Endothelial cell of umbilical vein (primary cell): ENCODE measurements around the gene PAQR4. TPM values are rescaled to one million over a fixed set of nuclear protein-coding genes. Genes with fewer than 3 reads are reported as not detected.

Experiments used
- BruUV-seq: library from RNA; stranded (reverse); fragments of 400-500 nt; replicated peaks from 2 replicates; lab custom pipeline; 2021; lab: Mats Ljungman, UMichigan
- CTCF ChIA-PET: fragments of 300-600, 350-600 bp; sonication (Branson Sonifier 250); formaldehyde crosslinking; loops from one replicate; lab custom pipeline; 2021; ENCODE audit warnings: antibody characterized with exemption, inconsistent platforms; lab: Charles Lee
- POLR2A ChIA-PET: fragments of 300-600, 350-600 bp; sonication (Branson Sonifier 250); formaldehyde crosslinking; loops from one replicate; lab custom pipeline; 2021; ENCODE audit warnings: antibody characterized with exemption, inconsistent platforms; lab: Charles Lee
- DNase-seq: peaks from one replicate; pipeline ENCODE4 v3.0.0-alpha.2; 2011; ENCODE audit warnings: low read depth, low spot score
- FAIRE-seq: peaks from 2 replicates; lab custom pipeline; 2011; peaks lifted over from hg19 to GRCh38; lab: Jason Lieb, UNC
- H2AFZ ChIP-seq: 2 replicates; pipeline ENCODE4 v1.6.0; 2012; ENCODE audit warnings: low read depth, low read length, control low read depth, inconsistent platforms
- H3K27ac ChIP-seq: 2 replicates; pipeline ENCODE4 v1.5.1; 2011; ENCODE audit warnings: low read depth, mild to moderate bottlenecking, control low read depth, low read length, moderate library complexity; ENCODE audit not compliant: insufficient read depth
- H3K27me3 ChIP-seq, 2 experiments: 2 replicates each; pipeline versions ENCODE4 v1.6.0 to v1.6.1; 2011; ENCODE audit warnings: low read length in 2 of 2, mixed read lengths in 1 of 2; ENCODE audit not compliant: control insufficient read depth in 2 of 2, insufficient read depth in 2 of 2
- H3K36me3 ChIP-seq, 2 experiments: 2 replicates in 1 of 2; 3 replicates in 1 of 2; pipeline ENCODE4 v1.5.1; 2011; ENCODE audit warnings: low read length in 2 of 2, mild to moderate bottlenecking in 1 of 2, moderate library complexity in 1 of 2; ENCODE audit not compliant: control insufficient read depth in 2 of 2, insufficient read depth in 2 of 2; ENCODE audit errors: extremely low read depth in 1 of 2
- H3K4me1 ChIP-seq: 3 replicates; pipeline ENCODE4 v1.5.1; 2011; ENCODE audit warnings: mild to moderate bottlenecking, low read length; ENCODE audit not compliant: control insufficient read depth, insufficient read depth; ENCODE audit errors: extremely low read depth
- H3K4me2 ChIP-seq: 2 replicates; pipeline ENCODE4 v1.6.1; 2011; ENCODE audit warnings: low read length, control low read depth, mixed read lengths; ENCODE audit not compliant: insufficient read depth
- H3K4me3 ChIP-seq, 3 experiments: fragments of 200-600 bp in 1 of 3; sonication (generic), shearing (Covaris generic) in 1 of 3; replicated peaks in 1 of 3; 2 replicates each; pipeline ENCODE4 v1.5.1; 2011 to 2016; ENCODE audit warnings: control low read depth in 3 of 3, low read length in 3 of 3, mild to moderate bottlenecking in 2 of 3, inconsistent platforms in 1 of 3, low read depth in 1 of 3, moderate library complexity in 1 of 3; ENCODE audit not compliant: insufficient read depth in 1 of 3
- H3K79me2 ChIP-seq: 2 replicates; pipeline ENCODE4 v1.6.0; 2012; ENCODE audit warnings: low read length, inconsistent platforms; ENCODE audit not compliant: control insufficient read depth, insufficient read depth
- H3K9ac ChIP-seq: replicated peaks from 2 replicates; pipeline ENCODE3; 2011; ENCODE audit warnings: low read length, control low read depth; ENCODE audit not compliant: insufficient read depth; ENCODE audit errors: extremely low read depth
- H3K9me1 ChIP-seq: replicated peaks from 3 replicates; pipeline ENCODE4 v1.6.0; 2011; ENCODE audit warnings: mild to moderate bottlenecking, low read length; ENCODE audit not compliant: control insufficient read depth, insufficient read depth; ENCODE audit errors: extremely low read depth
- H3K9me3 ChIP-seq: replicated peaks from 2 replicates; pipeline ENCODE4 v1.5.1; 2012; ENCODE audit warnings: low read length, inconsistent platforms; ENCODE audit not compliant: control insufficient read depth, insufficient read depth
- H4K20me1 ChIP-seq: replicated peaks from 2 replicates; pipeline ENCODE3; 2011; ENCODE audit warnings: mild to moderate bottlenecking, low read length; ENCODE audit not compliant: control insufficient read depth, insufficient read depth; ENCODE audit errors: extremely low read depth
- EZH2 ChIP-seq: IDR thresholded peaks from 2 replicates; pipeline ENCODE4 v1.6.1; 2012; ENCODE audit warnings: borderline replicate concordance, low read depth, mild to moderate bottlenecking, moderate library complexity, low read length, inconsistent platforms; ENCODE audit not compliant: severe bottlenecking
- FOS ChIP-seq: IDR thresholded peaks from 2 replicates; pipeline ENCODE4 v1.6.1; 2011; ENCODE audit warnings: mild to moderate bottlenecking, low read length, moderate library complexity, borderline replicate concordance; ENCODE audit not compliant: insufficient read depth
- GATA2 ChIP-seq: IDR thresholded peaks from 2 replicates; pipeline ENCODE4 v1.7.0; 2011; ENCODE audit warnings: low read depth, mild to moderate bottlenecking, moderate library complexity, mixed read lengths, low read length; ENCODE audit not compliant: insufficient read length, insufficient read depth
- JUN ChIP-seq: IDR thresholded peaks from 2 replicates; pipeline ENCODE4 v1.6.1; 2011; ENCODE audit warnings: borderline replicate concordance, low read depth; ENCODE audit not compliant: insufficient read length, insufficient read depth
- MAX ChIP-seq: IDR thresholded peaks from 2 replicates; pipeline ENCODE4 v1.6.1; 2011; ENCODE audit not compliant: insufficient read depth, insufficient read length
- MYC ChIP-seq: IDR thresholded peaks from one replicate; pipeline ENCODE4 v1.6.1; 2011; ENCODE audit warnings: mild to moderate bottlenecking, low read depth, low read length
- POLR2A ChIP-seq: IDR thresholded peaks from 2 replicates; pipeline ENCODE4 v1.6.1; 2012; ENCODE audit warnings: low read depth, mild to moderate bottlenecking, control low read depth, low read length
- POLR2AphosphoS5 ChIP-seq: IDR thresholded peaks from 2 replicates; pipeline ENCODE4 v1.6.1; 2012; ENCODE audit warnings: low read depth, mild to moderate bottlenecking, control low read depth, low read length, moderate library complexity; ENCODE audit not compliant: insufficient read depth
- dilution Hi-C: fragments of 300-500 bp; cut with MboI; formaldehyde crosslinking; loops from one replicate; pipeline ENCODE4 v1.15.0; 2019; ENCODE audit warnings: low sequenced_read_pairs; ENCODE audit not compliant: extremely low pct_ligation_motif_present
- intact Hi-C: fragments of 100-400 bp; cut with micrococcal nuclease; formaldehyde crosslinking; loops from one replicate; pipeline ENCODE4 v1.10.0; 2022
- polyA plus RNA-seq, 4 experiments: library from polyadenylated mRNA; depleted of rRNA in 3 of 4; stranded (reverse) in 3 of 4; unstranded in 1 of 4; fragments of >200 nt; gene quantifications; 2 replicates each; pipeline versions ENCODE4 v1.2.1 to v1.2.3, GENCODE V29; 2011 to 2012; ENCODE audit warnings: missing spikeins in 1 of 4
- total RNA-seq: library from RNA; stranded (reverse); gene quantifications from 2 replicates; pipeline ENCODE4 v1.2.3, GENCODE V29; 2021
- TF ChIP-seq, protein P1 (sequence below), 2 donors: IDR thresholded peaks; 1 replicate in 1 of 2; 2 replicates in 1 of 2; pipeline ENCODE4 v1.5.1; 2011; ENCODE audit warnings: low read length in 2 of 2, mild to moderate bottlenecking in 2 of 2, moderate library complexity in 2 of 2, control low read depth in 1 of 2, inconsistent platforms in 1 of 2, low read depth in 1 of 2; ENCODE audit not compliant: insufficient read depth in 1 of 2; ENCODE audit errors: extremely low read depth in 1 of 2

Gene PAQR4
- total and polyA plus RNA-seq, 2 donors (not counting 3 experiments of a cell fraction or from before 2014, with no cell fraction given): 23.8 to 31.2 TPM

DNA sequence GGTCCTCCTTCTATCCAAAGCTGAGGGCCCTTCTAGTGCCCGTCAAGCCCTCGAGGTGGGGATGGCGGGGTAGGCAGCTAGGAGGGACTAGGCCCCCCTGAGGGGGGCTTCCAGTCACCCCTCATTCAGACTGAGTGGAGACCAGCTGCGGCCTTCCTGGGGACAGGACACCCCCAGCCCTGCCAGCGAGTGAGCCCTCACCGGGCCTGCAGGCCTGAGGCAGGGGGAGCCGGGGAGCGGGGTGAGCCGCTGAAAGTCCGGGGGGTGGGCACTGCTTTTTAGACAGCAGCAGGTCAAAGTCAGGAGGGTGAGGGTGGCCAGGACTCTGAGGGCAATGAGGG, 13.7 kb upstream of the PAQR4 start:
- ChIA-PET POLR2A (no interaction called here), CTCF (no interaction called here)
- no peak for FAIRE-seq
- H3K4me1 ChIP-seq: no peaks in the 10 kb centered on the region
- no peak overlapping the region for H3K4me2 ChIP-seq
- H3K9ac ChIP-seq: no peak overlapping the region
- H3K9me3 ChIP-seq: no peaks in the 10 kb centered on the region
- dilution Hi-C loops: no loop called here
- TF ChIP-seq GATA2 (no peak), MYC (no peak), POLR2AphosphoS5 (no peak), FOS (no peak), EZH2 (no peak), MAX (no peak), JUN (no peak), POLR2A (no peak)
- TF ChIP-seq, protein P1, sequence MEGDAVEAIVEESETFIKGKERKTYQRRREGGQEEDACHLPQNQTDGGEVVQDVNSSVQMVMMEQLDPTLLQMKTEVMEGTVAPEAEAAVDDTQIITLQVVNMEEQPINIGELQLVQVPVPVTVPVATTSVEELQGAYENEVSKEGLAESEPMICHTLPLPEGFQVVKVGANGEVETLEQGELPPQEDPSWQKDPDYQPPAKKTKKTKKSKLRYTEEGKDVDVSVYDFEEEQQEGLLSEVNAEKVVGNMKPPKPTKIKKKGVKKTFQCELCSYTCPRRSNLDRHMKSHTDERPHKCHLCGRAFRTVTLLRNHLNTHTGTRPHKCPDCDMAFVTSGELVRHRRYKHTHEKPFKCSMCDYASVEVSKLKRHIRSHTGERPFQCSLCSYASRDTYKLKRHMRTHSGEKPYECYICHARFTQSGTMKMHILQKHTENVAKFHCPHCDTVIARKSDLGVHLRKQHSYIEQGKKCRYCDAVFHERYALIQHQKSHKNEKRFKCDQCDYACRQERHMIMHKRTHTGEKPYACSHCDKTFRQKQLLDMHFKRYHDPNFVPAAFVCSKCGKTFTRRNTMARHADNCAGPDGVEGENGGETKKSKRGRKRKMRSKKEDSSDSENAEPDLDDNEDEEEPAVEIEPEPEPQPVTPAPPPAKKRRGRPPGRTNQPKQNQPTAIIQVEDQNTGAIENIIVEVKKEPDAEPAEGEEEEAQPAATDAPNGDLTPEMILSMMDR (IDR thresholded peaks at IDR 0.05; ENCODE audit: extremely low read depth in 1 of 2, insufficient read depth in 1 of 2, low read depth in 1 of 2, low read length in 2 of 2): no peak
- no TSS peak for BruUV-seq
- intact Hi-C loops: no loop called here
- H3K27me3 ChIP-seq: no peaks in the 10 kb centered on the region
- no peaks in the 10 kb centered on the region for H3K36me3 ChIP-seq
- no peaks in the 10 kb centered on the region for H4K20me1 ChIP-seq
- no peaks in the 10 kb centered on the region for H3K79me2 ChIP-seq
- H2AFZ ChIP-seq: no peak overlapping the region
- no peak overlapping the region for H3K4me3 ChIP-seq
- H3K27ac ChIP-seq: no peak overlapping the region
- H3K9me1 ChIP-seq: no peaks in the 10 kb centered on the region
- no peak for DNase-seq
